Upper lobe of left lung (tissue), 4 donors: ENCODE results near the gene ANGPTL4.

Source experiments
- CTCF ChIP-seq, 6 experiments: fragments of 450-650 bp in 4 of 6; fragments of 200-600 bp in 2 of 6; sonication (generic) in 2 of 6; IDR thresholded peaks; one replicate each; pipeline ENCODE4 v1.5.1; 2016 to 2019; ENCODE audit warnings: antibody characterized with exemption in 6 of 6
- POLR2A ChIP-seq, 4 donors: fragments of 450-650 bp; IDR thresholded peaks; one replicate each; pipeline ENCODE4 v1.5.1; 2016 to 2017; ENCODE audit warnings: antibody characterized with exemption in 4 of 4, mild to moderate bottlenecking in 2 of 4
- POLR2AphosphoS5 ChIP-seq, 2 donors: sonication (generic); formaldehyde crosslinking; IDR thresholded peaks; one replicate each; pipeline ENCODE4 v1.5.1; 2017; ENCODE audit warnings: antibody characterized with exemption in 2 of 2

DNA sequence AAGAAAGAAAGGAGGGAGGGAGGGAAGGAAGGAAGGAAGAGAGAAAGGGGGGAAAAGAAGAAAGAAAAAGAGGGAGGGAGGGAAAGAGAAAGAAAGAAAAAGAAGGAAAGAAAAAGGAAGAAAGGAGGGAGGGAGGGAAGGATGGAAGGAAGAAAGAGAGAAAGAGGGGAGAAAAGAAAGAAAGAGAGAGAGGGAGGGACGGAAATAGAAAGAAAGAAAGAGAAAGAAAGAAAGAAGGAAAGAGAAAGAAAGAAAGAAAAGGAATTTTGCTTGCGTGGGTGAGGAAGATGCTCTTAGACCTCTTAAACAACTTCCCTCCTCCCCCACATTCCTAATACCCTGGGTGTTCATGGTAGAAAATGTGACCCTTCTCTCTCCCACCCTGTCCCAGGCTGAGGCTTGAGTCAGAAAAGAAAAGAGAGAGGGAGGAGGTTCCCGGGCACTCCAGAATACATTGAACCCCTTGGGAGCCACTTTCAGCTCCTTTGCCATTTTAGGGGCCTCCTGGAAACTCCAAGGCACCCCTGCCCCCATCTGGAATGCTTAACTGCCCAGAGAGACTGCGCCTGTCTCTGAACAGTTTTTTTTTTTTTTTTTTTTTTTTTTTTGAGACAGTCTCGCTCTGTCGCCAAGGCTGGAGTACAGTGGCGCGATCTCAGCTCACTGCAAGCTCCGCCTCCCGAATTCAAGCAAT is 11.7 kb upstream of the ANGPTL4 start:
- TF ChIP-seq CTCF (IDR thresholded peaks at IDR 0.05) = no peak
- no peak for TF ChIP-seq POLR2A (IDR thresholded peaks at IDR 0.05)
- TF ChIP-seq POLR2AphosphoS5 (IDR thresholded peaks at IDR 0.05) = no peak
